ENCODE results near the gene ZNF792.
A peak's percentile ranks its signal among the peaks of the same experiment; 100 is the strongest.
"Not testable (repeated sequence)": the region's sequence is repeated elsewhere in the genome, so short reads cannot be mapped to it uniquely, and the experiment has no call there.

Gene ZNF792
- total RNA-seq, result 0.58 to 7.6 (median 4.8) reads per million in 17 experiments

DNA sequence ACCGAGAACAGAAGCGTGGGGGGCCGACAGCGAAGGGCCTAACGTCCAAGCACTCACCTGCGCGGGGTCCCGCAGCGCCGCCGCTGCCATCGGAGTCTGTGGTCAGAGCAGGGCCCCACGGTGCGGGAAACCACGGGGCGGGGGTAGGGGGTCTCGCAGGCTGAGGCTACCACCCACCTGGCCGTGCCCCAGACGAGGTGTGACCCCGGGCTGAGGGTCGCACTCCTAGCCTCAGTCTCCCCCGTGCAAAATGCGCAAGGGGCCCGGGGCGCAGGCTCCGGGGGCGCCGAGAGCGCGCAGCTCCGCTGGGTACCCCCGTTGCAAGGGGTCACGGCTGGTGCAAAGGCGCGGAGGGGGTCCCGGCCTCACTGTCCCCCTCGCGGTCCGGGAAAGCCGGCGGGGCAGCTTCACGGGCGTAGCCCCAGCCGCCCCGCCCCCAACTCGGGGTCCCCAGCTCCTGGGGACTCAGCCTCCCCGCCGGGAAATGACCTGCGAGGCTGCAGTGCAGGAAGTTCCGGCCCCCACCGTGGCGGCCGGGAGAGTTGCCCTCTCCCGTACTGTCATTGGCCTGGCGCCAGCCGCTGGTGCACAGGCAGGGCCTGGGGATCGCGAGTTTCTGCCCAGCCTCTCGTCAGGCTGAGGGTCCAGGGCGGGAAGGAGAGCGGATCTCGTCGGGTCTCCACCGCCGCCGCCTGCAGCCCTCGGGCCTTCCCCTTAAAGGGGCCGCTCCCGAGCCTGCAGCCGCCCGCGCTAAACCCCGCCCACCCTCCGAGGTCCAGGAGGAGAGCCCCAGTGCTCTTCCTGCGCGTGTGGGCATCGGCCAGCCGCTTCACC is at the start of gene ZNF792:
Gene ZNF792, minus strand, starts transcription at position 657 of the 834 bp plus-strand sequence. Its CDS starts 567 bp downstream, at position 90.
- peak; percentile 42 to 74 (median 58) for DNase-seq

DNA sequence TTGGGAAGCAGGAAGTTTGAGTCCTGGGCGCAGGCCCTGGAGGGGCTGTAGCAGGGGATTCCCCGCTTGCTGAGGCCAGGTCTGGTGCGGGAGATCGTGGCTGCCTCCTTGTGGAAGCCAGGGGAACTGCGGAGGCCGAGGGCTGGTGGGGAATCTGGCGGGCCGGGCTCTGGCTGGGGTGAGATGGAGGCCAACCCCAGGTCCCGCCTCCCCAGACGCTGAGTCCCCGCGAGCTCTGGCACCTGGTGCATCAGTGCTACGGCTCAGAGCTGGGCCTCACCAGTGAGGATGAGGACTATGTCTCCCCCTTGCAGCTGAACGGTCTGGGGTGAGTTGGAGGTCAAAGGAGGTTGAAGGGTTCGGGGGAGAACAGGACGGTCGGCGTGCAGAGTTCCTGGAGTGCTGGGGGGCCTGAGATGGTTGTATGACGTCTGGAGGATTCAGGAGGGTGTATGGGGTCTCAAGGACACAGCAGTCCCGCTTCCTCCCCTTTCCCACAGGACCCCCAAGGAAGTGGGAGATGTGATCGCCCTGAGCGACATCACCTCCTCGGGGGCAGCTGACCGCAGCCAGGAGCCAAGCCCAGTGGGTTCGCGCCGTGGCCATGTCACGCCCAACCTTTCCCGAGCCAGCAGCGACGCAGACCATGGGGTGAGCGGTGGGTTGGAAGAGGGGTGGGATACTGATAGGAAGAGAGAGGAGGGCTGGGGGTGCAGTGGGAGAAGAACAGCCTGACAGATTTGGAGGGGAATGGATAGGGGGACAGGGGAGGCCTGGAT is 49.2 kb upstream of the ZNF792 start:
- peak; percentile 69 to 83 (median 76) for DNase-seq

DNA sequence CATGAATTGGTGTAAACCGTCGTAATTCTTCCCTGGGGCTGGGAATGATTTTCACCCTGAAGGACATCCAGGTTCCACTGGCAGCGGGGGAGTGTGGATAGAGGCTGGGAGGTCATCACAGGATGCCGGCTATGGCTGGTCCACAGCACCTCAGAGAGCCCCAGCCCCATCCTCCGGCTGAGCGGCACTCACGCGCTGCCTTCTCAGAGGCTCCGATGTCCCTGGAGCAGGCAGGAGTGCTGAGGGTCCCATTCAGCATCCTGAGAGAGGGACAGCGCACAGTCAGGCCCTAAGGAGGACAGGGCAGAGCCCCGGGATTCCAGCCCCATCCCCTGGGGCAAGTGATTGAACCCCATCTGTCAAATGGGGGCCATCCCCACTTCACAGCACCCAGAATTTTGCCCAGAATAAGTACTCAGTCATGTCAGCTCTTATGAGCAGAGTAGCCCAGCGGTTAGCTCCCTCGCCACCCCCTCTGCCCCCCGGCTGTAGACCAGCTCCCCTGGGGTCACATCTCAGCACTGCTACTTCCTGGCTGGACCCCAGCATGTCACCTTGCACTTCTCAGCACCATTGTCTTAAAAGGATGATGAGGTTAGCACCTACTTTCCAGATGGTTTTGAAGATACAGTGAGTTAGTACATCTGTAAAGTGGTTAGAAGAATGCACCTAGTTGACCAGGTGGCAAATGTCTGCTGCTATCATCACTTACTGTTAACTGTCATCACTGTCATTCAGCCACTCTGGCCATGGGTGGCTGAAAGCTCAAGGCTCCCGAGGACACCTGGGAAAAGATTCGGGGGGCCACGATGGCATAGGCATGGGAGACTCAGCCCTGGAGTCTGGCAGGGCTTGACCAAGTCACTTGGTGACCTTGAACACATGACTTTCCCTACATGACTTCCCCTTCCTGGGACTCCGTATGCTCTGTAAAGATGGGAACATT is 48.0 kb upstream of the ZNF792 start:
- DNase-seq, result peak in 3 of 4 experiments; percentile 29 to 42 (median 36)

DNA sequence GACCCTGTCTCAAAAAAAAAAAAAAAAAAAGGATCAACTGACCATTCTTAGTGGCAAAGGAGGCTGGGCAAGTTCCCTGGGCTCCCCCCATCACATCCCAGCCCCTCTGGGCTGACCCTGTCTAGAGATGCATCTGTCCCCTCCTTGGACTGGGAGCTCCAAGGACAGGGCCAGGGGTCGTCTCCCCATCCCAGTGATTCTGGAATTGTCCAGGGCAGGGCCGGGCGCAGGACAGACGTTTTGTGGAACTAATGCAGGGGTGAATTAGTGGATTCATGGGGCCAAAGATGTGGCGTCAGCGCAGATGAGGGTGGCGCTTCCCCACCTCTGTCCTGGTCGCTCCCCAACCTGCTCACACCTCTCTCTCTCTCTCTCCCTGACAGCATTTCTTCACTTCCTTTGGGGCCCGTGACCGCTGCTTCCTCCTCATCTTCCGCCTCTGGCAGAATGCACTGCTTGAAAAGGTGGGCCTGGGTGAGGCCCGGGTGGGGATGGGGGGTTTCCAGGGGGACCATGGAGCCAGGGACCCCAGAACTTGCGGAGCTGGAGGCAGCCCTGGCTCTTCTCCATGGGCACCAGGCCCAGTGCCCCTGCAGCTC is 47.2 kb upstream of the ZNF792 start:
- DNase-seq, result no peak

DNA sequence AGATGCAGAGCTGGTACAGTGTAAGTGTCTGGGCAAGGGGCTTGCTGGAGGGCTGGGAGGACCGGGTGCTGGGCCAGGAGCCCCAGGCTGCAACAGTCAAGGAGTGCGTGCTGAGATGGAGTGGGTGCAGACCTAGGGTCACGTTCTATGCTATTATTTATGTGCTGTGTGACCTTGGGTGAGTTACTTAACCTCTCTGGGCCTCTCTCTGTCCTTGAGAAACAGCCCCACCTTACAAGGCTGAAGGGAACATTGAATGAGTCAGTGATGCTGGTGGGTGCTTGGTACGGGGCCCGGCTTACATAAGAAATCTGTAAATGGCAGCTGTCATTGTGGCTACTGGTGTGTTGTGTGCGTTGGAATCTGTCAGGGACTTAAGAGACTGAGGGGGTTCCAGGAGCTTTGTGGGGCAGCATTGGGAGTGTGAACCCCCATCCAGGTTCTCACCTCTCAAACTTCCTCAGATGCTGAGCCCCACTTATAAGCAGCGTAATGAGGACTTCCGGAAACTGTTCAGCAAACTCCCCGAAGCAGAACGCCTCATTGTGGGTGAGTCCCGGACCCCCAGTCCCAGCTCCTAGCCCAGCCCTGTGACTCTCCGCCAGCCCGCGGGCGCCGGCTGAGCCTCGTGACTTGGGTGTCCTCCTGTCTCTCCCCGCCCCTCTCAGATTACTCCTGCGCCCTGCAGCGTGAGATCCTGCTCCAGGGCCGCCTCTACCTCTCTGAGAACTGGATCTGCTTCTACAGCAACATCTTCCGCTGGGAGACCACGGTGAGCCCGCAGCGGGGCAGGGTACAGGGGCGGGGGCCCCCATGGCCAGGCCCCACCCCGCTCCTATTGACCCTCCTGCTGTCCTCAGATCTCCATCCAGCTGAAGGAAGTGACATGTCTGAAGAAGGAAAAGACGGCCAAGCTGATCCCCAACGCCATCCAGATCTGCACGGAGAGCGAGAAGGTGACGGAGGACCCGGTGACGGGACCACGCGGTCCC is 45.7 kb upstream of the ZNF792 start:
- DNase-seq, result no peak

DNA sequence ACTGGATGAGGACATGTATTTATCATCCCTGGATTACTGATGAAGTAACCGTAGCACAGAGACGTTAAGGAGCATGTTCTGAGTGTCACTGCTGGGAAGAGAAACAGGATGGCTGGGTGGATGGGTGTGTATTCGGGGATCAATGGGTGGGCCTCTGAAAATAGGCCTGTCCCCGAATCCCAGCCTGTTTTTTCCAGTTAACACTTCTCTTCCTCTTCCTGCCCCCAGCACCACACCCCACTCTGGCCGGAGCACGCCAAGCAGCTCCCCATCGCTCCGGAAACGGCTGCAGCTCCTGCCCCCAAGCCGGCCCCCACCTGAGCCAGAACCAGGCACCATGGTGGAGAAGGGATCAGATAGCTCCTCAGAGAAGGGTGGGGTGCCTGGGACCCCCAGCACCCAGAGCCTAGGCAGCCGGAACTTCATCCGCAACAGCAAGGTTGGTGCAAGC is 44.9 kb upstream of the ZNF792 start:
- DNase-seq, result no peak

DNA sequence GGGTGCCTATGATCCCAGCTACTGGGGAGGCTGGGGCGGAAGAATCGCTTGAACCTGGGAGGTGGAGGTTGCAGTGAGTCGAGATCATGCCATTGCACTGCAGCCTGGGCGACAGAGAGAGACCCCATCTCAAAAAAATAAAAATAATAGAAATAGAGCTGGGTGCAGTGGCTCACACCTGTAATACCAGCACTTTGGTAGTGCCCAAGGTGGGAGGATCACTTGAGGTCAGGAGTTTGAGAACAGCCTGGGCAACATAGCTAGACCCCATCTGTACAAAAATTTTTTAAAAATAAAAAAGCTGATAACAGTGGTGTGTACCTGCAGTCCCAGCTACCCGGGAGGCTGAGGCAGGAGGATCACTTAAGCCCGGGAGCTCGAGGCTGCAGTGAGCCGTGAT is 43.4 kb upstream of the ZNF792 start:
- DNase-seq, result not testable (repeated sequence)

DNA sequence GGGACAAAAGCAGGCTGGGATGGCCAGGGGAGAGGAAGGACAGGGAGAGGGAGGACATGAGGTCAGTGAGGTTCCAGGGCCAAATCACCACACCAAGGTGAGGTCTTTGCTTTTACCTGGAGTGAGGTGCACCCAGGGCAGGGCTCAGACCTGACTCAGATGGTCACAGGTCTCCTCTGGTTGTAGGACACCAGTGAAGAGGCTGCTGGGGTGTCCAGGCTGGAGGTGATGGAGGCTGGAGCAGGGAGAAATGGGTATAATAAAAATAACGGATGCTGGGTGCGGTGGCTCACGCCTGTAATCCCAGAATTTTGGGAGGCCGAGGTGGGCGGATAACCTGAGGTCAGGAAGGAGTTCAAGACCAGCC is 43.0 kb upstream of the ZNF792 start:
- DNase-seq, result no peak

DNA sequence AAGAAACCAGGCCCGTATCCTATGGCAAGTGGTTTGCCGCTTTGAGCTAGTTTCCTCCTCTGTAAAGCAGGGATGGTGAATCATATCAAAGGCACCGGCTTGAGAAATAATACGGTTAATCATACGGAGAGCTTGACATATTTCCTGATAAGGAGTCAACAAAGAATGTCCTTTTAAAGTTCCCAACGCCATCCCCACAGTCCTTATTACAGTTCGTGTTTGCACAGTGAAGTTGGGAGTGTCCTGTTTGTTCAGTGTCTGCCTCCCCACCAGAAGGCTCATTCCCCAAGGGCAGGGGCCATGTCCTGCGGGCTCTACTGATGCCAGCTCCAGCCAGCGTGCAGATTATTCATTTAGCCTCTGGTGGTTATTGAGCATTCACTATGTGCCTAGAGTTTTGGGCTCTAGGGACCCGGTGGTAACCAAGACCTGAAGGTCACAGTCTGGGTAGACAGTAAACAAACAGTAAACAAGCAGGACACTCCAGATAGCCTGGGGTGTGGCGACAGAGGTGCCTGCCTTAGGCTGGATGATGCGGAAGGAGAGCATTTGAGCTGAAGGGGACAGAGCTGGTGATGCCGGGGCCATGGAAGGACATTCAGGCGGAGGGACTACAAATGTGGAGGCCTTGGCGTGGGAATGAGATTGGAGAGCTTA is 42.4 kb upstream of the ZNF792 start:
- DNase-seq, result no peak

DNA sequence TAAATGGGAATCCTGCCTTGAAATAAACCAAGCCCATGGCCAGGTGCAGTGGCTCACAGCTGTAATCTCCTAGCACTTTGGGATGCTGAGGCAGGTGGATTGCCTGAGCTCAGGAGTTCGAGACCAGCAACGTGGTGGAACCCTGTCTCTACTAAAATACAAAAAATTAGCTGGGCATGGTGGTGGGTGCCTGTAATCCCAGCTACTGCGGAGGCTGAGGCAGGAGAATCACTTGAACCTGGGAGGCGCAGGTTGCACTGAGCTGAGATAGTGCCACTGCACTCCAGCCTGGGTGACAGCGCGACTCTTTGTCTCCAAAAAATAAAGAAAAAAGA is 41.9 kb upstream of the ZNF792 start:
- not testable (repeated sequence) for DNase-seq

DNA sequence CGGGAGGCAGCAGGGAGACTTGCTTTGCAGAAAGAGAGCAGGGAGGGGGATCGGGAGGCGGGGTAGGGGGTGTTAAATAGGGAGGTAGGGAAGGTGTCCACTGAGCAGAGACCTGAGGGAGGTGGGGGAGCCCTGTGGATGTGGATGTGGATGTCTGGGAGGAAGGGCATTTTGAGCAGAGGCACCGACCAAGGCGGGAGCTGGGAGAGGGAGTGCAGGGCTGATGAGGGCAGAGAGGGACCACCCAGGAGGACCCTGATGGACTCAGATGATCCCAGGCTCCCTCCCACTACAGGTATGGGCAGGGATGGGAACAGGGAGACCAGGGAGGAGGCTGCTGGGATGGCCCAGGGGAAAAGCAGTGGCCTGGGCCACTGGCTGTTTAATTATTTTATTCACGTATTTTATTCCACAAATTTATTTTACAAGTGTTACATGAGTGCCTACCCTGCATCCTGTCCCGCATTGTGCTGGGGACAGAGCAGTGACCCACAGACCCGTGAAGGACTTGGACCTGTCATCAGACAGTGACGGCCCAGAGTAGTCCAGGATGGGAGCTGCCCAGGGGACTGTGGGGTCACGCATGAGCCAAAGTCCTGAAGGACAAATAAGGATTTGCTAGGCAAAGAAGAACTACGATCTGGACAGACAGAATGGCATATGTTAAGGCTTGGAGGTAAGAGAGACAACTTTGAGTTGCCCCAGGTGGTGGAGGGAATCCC is 41.4 kb upstream of the ZNF792 start:
- no peak for DNase-seq

DNA sequence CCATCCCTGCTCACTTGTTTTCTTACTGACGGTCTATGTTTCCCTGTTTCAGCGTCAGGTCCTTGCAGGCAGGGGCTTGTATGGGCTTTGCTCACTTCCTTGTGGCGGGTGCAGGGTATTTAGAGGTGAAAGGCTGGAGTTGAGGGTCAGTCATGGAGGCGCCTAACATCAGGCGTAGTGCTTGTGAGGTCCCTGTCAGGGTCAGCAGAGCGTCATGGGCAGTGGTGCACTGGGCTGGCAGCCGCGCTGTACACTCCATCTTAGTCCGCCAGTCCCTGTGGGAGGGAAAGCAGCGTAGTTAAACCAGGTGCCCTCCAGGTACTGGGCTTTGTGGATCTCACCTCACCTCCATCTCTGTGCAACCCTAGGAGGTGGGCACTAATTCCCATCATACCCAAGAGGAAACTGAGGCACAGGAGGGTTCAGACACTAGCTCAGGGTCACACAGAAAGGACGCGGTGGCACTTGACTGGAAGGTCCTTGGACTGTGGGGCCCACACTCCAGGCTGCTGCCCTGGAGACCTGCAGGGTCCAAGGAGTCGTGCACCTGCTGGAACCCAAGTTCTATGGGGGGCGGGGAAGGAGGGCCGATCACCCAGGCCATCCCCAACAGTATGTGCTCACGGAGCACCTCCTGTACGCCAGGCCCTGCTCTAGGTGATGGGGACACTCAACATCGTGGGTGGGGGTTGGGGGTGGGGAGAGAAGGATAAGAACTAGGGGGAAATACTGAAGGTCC is 40.7 kb upstream of the ZNF792 start:
- no peak for DNase-seq

DNA sequence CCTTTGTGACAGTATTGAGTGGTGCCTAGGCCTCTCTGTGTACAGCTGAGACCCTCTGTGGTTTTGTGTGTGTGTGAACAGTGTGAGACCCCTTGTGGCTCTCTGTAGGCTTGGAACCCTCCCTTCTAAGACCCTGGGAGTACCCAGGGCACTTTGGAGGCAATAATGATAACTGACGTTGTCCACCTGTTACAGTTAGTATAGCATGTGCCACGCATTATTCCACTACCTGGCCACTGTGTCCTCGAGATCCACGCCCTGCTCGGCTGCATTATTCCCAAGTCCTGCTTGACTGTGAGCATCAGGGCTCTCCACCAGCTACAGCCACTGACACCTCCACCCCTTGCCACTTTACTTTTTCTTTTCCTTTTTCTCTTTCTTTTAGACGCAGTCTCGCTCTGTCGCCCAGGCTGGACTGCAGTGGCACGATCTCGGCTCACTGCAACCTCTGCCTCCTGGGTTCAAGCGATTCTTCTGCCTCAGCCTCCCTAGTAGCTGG is 38.1 kb upstream of the ZNF792 start:
- DNase-seq, result no peak

DNA sequence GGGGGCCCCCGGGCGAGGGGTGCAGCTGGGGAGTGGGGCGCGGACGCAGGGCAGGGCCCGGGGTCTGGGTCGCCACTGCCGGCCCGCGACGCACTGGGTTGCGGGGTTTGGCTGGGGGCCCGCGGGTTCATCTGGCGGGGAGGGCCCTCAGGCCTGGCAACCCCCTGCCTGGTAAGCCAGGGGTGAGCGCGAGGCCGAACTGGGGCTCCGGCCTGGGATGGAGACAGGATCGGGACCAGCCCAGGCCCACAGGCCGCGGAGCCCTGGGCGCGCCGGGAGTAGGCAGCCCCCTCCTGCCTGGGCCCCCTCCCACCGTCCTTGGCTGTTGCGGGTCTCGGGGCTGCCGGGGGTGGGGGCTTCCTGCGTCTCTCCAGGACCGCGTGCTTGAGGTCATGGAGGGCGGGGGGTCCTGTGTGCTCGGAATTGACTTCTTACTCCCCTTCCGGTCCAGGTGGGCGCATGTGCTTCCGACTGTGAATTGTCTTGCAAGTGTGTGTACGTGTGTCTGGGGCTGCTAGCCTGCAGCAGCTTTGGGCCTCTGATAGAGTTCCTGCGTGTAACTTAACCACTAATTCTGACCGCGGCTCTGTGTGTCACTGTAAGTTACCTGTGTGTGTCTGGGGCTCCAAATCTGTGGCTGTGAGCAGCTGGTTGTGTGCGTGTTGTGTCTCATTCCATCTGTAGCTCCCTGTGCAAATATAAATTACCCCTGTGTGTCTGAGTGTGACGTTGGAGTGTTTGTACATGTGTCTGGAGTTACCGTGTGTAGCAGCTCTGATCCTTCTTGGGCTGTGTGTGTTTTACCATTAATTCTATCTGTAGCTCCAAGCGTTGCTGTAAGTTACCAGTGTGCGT is 36.8 kb upstream of the ZNF792 start:
- peak in 2 of 4 experiments; percentile 20 to 42 for DNase-seq

DNA sequence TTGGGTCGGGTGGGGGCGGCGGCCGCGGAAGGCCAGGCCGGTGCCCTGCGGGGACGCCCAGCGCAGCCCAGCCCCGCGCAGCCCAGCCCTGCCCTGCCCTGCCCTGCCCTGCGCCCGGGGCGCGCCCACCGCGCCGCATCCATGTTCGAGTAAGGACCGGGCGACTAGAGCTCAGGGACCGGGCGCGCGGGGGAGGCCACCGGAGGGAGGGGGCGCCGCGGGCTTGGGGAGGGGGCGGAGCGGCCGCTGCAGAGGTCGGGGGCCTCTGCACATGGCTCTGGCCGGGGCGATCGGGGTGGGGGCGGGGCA is 36.3 kb upstream of the ZNF792 start:
- DNase-seq, result no peak

DNA sequence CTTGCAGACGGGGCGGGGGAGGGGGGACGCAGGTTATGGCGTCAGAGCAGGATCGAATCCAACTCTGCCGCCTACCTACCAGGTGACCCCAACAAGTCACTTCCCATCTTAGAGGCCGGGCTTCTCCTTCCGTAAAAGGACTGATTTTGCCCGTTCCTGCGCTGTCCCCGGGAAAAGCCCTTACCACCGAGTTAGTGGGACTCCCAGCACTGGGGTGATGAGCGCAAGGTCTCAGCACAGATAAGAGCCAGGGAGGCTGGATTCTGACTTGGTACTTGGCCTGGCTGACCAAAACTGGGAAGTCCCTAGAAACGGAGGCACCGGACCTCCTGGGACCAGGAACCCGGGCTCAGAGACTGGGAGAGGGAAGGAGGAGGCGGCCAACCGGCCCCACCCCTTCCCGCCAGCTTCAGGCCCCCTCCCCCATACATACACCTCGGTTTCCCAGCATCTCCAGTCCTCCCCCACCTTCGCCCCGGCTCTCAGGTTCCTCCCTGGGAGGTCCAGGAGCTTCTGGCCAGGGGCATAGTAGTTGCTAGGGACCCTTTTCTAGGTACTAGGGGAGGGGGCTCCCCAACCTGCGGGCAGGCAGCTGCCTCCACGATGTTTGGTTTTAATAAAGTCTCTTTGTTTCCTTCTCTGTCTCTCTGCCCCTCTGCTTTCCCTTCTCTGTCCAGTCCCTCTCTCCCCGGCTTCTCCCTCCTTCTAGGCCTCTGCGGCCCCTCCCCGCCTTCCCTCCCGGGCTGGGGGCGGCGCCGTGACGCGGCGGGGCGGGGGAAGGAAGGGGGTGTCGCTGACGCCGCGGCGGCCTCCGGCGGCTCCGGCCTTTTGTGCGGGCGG is 35.7 kb upstream of the ZNF792 start, which contains the start of gene GRAMD1A:
Gene GRAMD1A, plus strand, starts transcription at position 826 of the 840 bp plus-strand sequence. CDS start 156 bp downstream, outside the sequence.
- peak; percentile 85 to 96 (median 92) for DNase-seq
